ENCODE measurements around the gene TXNDC2. TPM values are rescaled to one million over a fixed set of nuclear protein-coding genes. Genes with fewer than 3 reads are reported as not detected.

Gene TXNDC2
- total and polyA plus RNA-seq, 9 of the 15 experiments (the other 6 are each of a cell fraction or from before 2014, with no cell fraction given), result 1.2 to 4.9 (median 2.3) TPM

DNA sequence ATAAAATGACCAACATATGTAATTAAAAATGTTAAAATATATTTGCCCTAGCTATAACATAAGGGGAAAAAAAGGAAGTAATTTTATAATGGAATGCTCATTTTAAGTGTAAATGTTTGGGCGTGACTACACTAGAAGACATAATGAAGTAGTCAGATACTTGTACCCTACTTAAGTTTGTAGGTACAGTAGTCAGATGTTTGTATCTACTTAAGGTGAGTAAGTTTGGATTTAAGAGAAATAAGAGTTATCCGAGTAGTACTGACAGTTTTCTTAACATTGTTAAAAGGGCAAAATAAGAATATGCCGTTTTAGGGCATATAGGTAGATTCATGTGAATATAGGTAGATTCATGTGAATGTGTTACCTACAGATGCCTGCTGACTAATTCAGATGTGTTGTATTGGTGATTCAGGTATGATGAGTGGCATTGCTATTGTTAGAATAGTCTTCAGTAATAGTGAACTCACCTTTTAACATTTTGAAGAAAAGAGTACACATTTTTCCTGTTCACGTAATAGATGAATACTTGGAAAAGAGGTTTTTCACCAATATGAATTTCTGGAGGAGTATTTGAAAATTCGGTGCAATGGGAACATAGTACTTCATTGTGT is 43.0 kb downstream of the TXNDC2 start (continued):
- TF ChIP-seq MGA (IDR thresholded peaks at IDR 0.05), result no peak
- TF ChIP-seq NCOA4 (IDR thresholded peaks at IDR 0.05; ENCODE audit: partially characterized antibody), result no peak
- TF ChIP-seq ZNF780A (CRISPR knock-in tag; IDR thresholded peaks at IDR 0.05), result no peak
- TF ChIP-seq HNRNPH1 (optimal IDR thresholded peaks at IDR 0.05; ENCODE audit: low read depth, low read length), result no peak
- TF ChIP-seq, protein P1, sequence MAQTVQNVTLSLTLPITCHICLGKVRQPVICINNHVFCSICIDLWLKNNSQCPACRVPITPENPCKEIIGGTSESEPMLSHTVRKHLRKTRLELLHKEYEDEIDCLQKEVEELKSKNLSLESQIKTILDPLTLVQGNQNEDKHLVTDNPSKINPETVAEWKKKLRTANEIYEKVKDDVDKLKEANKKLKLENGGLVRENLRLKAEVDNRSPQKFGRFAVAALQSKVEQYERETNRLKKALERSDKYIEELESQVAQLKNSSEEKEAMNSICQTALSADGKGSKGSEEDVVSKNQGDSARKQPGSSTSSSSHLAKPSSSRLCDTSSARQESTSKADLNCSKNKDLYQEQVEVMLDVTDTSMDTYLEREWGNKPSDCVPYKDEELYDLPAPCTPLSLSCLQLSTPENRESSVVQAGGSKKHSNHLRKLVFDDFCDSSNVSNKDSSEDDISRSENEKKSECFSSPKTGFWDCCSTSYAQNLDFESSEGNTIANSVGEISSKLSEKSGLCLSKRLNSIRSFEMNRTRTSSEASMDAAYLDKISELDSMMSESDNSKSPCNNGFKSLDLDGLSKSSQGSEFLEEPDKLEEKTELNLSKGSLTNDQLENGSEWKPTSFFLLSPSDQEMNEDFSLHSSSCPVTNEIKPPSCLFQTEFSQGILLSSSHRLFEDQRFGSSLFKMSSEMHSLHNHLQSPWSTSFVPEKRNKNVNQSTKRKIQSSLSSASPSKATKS (CRISPR knock-in tag; IDR thresholded peaks at IDR 0.05), result no peak
- peak in 1 of 2 experiments; percentile 13; a peak in 1 of 4 replicates for TF ChIP-seq MLLT1 (IDR thresholded peaks at IDR 0.05)
- TF ChIP-seq ZFPM2 (CRISPR knock-in tag; IDR thresholded peaks at IDR 0.05), result 0 out of 2 replicates have a peak, but pooled peaks have one; percentile 66
- TF ChIP-seq U2AF2 (optimal IDR thresholded peaks at IDR 0.05; ENCODE audit: low read depth, low read length), result no peak
- no peak for TF ChIP-seq RBM39 (optimal IDR thresholded peaks at IDR 0.05; ENCODE audit: low read depth, low read length)
- TF ChIP-seq CREBBP (IDR thresholded peaks at IDR 0.05; ENCODE audit: low read depth, low read length), result no peak
- TF ChIP-seq POLR2A (conservative IDR thresholded peaks at IDR 0.05), result peak; percentile 23; the same call in 1 of the 2 replicates
- no peak for TF ChIP-seq ZNF12 (CRISPR knock-in tag; IDR thresholded peaks at IDR 0.05)
- TF ChIP-seq ZNF239 (CRISPR knock-in tag; IDR thresholded peaks at IDR 0.05), result no peak

Measured in K562 (cell line).